ENCODE measurements around the gene H2AZ2.
A peak's percentile ranks its signal among the peaks of the same experiment; 100 is the strongest.
"Not testable (repeated sequence)": the region's sequence is repeated elsewhere in the genome, so short reads cannot be mapped to it uniquely, and the experiment has no call there.

Gene H2AZ2

DNA sequence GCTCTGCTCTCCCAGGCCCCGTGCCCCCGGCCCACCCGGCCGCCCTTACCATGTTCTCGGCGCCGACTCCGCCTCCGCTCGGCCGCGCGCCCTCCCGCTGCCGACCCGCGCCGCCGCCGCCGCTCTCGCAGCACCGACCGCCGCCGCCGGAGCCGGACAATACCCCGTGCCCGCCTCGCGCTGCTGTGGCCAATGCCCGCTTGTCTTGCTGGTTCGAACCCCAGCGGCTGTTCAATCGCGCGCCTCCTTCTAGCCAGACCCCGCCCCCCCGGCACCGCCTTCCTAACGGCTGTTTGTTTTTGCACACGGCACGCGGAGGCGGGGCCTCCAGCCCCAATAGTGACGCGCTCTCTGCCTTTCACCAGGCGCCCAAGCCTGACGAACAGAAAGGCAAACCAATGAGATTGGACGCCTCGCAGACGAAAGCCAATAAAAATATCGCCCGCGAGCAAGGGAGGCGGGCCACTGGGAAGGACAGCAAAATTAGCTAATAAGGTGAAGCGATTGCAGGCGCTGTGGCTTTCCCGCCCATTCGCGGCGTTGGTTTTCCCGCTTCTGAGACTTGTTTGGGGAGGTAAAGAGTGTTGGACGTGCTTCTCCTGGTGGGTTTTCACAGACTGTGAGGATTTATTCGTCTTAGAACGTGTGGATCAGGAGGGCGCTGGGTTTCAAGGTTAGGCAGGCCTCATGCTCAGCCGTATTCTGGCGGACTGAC is at the start of gene H2AZ2:
Gene H2AZ2 (minus strand): TSS at position 168 of the 715 bp plus-strand sequence. CDS start 116 bp downstream, at position 52.
- DNase-seq (ENCODE audit: low read depth in 2 of 2, low spot score in 1 of 2) = peak; percentile 100

DNA sequence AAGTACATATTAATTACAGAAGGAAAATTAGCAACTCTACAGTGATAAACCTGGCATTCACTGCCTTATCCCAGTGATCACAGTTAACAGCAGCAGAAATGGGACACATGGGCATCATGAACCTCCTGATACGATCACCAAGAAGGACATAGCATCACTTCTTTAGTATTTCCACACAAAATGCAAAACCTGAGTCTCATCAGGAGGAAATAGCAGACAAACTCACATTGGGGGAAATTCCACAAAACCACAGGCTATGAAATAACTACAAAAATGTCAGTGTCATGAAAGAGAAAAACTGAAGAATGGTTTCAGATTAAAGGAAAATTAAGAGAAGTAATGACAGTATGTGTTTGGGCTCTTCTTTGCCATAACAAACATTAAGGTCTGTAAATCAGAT is 49.4 kb upstream of the H2AZ2 start:
- DNase-seq (ENCODE audit: low read depth in 2 of 2, low spot score in 1 of 2) = no peak

DNA sequence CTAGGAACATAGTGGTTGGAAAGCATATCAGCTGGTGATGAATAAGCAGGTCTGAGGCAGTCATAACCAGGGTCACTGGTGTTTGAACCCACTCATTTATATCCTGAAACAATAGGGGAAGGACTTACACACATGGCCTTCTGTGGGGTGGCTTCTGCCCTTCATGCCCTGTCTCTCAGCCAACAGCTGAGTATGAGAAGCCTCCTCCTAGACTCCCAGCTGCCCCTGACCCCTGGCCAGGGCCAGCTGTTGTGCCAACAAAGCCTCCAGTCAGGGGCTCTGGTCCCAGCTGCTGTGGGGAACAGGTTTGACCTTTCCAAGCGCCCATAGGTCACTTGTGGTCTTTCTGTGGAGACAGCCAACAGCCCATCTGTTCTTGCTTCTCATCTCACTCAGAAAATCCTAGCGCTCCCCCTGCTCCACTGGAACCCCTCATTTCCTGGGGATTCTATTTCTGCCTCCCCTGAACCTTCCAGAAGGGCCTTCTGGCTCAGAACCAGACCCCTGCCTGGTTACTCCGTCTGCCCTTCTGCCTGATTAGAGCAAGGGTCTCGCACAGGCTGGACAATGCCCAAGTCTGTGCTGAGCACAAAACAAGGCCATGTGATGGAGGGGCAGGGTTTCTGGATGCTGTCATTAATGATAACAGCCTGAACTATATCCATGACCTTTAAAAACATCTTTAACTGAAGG is 47.1 kb upstream of the H2AZ2 start:
- DNase-seq (ENCODE audit: low read depth in 2 of 2, low spot score in 1 of 2) = no peak

DNA sequence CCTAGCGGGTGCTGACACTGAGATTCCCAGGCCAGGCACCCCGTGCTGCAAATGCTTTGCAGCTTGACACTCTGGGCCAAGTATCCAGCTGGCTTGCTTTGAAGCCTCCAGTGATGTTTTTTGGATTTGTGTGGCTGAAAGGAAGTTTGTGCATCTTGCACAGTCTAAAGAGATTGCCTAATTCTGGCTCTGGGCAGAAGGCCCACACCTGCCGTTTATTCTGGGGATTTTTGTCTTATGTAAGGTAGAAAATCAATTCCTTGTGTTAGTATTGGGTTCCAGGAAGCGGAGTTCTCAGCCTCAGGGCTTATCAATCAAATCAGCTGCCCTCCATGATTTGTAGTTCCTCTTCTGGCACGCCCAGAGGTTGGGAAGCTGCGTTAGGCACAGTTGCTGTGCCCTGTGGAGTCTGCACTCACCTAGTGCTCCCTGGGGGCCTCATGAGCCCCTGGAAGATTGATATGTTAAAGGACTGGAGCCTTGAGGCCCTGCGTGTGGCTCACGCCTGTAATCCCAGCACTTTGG is 45.9 kb upstream of the H2AZ2 start:
- no peak for DNase-seq (ENCODE audit: low read depth in 2 of 2, low spot score in 1 of 2)

DNA sequence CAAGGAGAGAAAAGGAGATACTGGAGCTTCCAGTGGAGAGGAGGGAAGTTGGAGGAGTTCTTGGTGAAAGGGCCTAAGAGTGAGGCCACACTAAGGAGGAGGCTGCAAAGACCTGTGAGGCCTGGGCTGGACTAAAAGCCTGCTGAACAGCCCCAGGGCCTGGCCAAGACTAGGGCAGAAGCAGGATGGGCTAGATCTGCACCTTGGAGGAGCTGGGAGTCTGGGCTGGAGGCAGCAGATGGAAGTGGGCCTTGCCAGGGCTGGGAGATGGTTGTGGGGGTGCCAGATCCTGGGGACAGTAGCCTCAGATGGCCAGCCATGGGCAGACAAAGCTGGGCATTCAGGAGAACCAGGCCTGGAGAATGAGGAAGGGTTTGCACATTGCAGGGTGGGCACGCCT is 43.9 kb upstream of the H2AZ2 start:
- no peak for DNase-seq (ENCODE audit: low read depth in 2 of 2, low spot score in 1 of 2)

DNA sequence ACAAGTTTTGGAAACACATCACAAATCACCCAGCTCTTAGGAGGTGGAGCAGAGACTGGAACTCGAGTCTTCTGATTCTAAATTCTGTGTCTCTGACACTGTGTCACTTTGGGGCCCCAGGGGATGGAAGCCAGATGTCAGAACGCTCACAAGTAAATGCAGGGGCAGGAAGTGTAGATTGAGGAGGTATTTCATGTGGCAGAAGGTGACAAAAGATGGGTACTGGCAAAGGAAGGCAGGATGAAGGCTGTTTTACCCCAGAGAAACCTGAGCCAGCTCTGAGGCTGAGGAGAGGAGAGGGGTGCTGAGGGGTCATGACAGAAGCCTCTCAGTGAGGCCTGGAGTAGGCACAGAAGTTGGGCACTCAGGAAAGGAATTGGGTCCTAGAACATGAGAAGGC is 43.5 kb upstream of the H2AZ2 start:
- peak in 1 of 2 donors; percentile 14 for DNase-seq (ENCODE audit: low read depth in 2 of 2, low spot score in 1 of 2)

DNA sequence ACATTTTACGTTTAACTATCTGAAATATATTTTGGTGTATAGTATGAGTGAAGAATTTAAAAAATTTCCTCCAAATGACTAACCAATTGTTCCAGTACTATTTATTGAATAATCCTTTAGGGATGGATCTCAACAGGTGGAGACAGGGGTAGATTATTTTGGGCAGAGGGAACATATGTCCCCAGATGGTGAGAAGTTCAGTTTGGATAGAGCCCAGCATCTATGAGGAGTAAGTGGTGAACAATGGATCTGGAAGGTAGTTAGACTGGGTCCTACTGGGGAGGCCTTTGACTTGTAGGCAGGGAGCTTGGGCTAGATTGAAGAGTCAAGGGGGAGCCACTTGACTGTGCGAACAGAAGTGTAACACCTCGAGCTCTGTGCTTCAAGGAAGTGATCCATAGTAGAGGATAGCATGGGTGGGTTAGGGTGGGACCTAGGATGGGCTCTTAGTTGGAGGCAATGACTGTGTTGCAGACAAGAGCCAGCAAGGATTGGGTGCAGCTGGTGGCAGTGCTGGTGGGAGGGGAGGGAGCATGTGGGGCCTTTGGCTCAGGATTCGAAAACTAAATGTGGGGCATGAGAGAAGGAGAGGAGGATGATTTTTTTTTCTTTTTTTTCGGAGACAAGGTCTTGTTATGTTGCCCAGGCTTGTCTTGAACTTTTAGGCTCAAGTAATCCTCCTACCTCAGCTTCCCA is 41.3 kb upstream of the H2AZ2 start:
- no peak for DNase-seq (ENCODE audit: low read depth in 2 of 2, low spot score in 1 of 2)

DNA sequence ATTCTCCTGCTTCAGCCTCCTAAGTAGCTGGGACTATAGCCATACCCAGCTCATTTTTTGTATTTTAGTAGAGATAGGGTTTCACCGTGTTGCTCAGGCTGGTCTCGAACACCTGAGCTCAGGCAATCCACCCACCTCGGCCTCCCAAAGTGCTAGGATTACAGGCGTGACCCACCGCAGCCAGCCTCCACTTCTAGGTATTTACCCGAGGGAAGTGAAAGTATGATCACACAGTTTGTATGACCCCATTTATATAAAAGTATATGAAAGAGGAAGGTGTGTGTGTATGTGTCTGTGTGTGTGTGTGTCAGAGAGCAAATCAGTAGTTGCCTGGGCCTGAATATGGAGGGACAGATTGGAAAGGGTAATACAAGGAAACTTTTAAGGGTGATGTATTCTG is 39.4 kb upstream of the H2AZ2 start:
- no peak for DNase-seq (ENCODE audit: low read depth in 2 of 2, low spot score in 1 of 2)

DNA sequence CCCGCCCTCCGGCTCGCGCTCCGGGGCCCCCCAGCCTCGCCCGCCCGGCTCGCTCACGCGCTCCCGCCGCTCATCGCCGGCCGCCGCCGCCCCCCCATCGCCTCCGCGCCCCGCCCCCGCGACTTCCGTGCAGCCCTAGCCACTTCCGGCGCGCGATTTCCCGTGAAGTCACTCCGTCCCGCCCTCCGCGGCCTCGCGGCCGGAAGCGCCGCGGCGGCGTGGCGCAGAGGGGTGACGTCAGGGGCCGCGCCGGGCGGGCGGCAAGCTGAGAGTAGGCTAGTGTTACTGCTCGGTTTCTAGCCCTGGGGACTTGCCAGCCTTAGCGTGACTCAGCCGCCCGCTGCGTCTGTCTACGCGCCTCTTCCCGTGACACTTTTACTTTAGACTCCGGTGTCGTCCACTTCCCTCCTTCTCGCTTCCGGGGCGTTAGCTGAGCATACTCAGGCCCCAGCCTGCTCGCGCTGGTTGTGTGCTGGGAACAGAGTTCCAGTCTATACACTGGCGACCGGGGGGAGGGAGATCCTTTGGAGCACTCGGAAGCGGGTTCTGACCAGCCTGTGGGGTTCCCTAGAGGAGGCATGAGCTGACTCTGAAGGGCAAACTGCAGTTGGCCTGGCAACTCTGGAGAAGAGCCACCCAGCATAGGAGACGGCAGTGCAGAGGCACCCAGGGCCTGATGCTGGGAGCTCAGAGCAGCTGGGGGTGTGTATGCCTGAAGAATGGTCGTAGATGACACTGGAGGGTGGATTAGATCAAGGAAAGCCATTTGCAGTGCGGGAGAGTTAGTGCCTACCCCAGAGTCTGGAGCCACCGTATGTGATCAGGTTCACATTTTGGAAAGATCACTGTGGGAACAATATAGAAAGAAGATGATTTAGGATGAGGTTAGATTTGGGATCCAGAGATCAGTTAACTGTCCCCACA is 37.8 kb upstream of the H2AZ2 start, which contains the start of gene PURB:
Gene PURB (minus strand): TSS at position 137 of the 924 bp plus-strand sequence. CDS start 182 bp downstream, outside the sequence.
- DNase-seq (ENCODE audit: low read depth in 2 of 2, low spot score in 1 of 2) = peak; percentile 93 to 95

DNA sequence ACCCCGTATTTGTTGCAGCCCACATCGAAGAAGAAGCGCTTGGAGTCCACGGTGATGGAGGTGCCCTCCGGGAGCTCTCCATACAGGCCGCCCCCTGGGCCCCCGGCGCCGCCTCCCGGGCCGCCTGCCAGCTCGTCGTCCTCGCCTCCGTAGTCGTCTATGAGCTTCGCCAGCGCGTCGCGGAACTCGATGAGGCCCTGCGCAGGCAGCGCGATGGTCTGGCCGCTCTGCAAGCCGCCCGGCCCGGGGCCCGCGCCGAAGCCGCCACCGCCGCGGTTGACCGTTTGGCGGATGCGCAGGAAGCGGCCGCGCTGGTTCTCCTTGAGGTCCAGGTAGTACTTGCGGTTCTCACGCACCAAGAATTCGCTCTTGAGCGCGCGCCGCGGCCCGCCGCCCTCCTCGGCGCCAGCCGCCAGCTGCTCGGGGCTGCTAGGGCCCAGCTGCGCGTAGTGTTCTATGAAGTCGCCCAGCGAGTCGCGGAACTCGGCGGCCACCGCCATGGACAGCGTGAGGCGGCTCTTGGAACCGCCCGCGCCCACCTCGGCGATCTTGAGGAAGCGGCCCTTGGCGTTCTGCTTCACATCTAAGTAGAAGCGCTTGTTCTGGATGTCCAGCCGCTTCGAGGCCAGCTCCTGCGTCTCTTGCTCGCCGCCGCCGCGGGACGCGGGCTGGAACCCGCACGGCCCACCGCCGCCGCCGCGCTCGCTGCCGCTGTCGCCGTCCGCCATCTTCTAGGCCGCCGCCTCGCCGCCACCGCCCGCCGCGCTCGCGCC is 36.9 kb upstream of the H2AZ2 start:
- DNase-seq (ENCODE audit: low read depth in 2 of 2, low spot score in 1 of 2) = peak; percentile 11 to 20

DNA sequence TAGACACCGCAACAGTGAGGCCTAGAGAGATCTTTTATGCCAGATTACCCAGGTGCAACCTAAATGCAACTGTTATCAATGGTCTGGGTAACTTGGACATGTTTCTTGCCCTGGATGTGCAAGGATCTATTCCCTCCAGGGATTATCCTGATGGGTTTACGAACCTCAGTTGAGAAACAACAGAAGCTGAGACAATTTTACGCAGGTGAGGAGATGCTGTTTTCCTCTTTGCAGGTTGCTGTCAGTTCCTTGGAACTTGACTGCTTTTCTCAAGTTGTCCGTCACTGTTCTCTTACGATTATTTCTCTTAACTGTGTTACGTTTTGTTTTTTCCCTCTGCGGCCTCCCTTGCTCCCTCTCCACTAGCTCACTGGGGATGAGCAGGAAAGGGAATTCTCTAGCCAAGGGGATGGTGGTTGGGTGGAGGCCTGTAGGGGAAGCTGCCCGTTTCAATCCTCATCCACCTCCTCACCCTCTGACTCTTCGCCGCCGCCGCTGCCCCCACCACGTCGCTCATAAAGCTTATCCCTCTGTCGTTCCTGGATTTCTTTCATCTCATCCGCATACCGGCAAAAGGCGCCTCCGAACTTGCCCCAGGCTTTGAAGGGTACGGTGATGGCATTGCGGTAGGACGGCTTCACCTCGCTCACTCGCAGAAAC is 36.2 kb upstream of the H2AZ2 start:
- DNase-seq (ENCODE audit: low read depth in 2 of 2, low spot score in 1 of 2) = no peak

DNA sequence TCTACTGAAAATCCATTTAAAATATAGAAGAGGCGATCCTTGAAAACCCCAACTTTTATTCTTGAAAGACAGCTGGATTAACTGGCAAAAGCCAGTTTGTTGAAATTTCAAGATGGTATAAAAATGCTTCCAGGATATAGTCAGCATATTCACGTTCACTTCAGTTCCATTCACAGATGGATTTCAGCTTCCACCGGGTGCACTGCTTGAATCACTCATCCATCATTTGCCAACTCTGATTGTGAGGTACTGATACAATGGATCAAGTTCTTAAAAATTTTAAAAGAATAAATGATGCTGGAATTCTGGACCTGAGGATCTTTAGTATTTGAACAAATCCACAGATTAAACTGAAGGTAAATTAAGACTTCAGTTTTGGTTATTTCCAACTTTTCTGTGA is 35.0 kb upstream of the H2AZ2 start:
- DNase-seq (ENCODE audit: low read depth in 2 of 2, low spot score in 1 of 2) = no peak

DNA sequence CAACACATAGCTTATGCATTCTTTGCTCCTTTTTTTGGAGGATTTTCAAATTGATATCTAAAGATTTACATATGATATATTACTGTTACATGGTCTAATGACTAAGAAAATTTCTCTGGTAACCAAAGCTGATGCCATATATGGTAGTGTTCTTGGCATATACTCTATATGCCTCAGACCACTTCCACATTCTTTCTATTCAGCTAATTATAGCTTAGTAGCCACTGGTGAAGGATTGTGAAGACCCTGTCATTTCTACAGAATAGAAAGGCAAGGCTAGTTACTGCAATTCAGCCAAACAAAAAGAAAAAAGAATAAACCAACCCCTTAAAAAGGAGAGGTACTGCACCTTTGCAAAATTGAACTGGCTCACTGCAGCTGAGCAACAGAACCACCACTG is 33.7 kb upstream of the H2AZ2 start:
- DNase-seq (ENCODE audit: low read depth in 2 of 2, low spot score in 1 of 2) = no peak

DNA sequence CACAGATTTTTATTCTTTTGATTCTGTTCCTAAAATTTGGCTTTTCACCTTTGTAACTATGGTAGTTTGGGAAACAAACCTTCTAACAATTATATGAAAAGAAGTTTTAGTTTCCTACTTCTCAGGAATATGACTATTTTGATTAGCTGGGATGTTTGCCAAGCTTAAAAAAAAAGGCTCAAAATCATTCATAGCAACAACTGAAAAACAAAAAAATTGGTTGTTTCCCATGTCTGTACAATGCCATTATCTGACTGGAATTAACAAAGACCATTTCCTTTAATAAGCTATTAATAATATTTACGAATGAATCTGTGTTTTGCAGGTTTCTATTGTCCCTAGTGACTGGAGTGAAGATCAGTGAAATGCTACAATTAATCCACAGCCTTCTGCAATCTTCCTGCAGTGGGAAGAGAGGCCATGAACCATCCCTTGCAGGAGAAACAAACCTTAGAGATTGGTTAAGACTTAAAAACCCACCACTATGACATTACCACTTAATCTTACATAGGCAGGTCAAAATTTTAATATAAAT is 33.2 kb upstream of the H2AZ2 start:
- no peak for DNase-seq (ENCODE audit: low read depth in 2 of 2, low spot score in 1 of 2)

DNA sequence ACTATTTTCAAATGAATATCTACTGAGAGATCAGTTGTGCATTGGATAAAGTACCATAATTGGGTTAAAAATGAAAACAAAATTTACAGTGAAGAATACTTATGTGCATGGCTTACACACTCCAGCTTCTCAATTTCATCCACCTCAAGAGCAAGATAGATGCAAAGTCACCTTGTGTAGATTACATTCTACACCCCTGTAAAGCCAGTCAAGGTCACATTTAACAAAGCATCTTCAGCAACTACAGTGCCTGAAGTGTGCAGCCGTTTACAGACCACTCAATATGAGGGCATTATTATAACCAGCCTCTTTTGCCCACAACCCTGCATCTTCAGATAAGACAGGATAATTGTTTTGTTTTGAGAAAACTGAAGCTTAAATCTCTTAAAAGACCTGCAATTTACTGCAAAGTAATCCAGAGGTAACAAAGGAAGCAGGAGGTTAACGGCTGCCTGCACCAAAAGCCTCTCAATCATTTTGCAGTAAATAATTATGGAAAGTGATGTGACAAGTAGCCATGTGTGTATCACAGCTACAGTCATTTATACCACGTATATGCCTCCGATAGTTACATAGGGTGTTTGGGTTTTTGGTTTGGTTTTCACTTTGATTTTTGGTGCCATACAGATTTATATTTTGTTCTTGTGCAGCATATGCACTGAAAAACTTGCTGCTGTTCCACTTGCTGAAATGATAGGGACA is 32.6 kb upstream of the H2AZ2 start:
- no peak for DNase-seq (ENCODE audit: low read depth in 2 of 2, low spot score in 1 of 2)

DNA sequence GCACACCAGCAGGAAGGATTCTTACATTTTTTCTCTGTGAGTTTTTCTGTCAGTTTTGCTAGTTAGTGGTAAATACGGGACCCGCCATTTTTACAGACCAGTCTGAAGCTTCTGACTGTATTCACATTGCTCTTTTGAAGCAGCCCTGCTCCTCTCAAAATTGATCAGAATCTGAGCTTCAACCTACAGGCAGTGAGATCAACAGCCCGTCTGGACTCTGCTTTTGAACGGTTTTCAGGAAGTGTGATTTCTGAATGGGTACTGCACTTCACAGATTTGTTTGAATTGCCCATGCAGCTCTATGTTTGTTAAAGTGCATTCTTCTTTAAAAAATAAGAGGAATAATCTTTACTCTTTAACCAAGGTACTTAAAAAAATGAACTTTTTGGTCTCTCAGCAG is 28.5 kb upstream of the H2AZ2 start:
- no peak for DNase-seq (ENCODE audit: low read depth in 2 of 2, low spot score in 1 of 2)

DNA sequence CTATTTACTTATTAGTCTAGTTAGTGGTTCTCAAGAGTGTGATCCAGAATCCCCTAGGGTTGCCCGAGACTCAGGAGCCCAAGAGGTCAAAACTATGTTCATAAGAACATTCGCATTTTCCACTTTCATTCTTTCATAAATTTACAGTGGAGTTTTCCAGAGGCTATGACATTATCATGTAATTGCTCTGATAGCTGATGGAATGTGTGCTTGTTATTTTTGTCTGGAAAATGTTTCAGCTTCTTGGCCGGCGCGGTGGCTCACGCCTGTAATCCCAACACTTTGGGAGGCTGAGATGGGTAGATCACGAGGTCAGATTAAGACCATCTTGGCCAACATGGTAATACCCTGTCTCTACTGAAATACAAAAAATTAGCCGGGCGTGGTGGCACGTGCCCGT is 27.4 kb upstream of the H2AZ2 start:
- no peak for DNase-seq (ENCODE audit: low read depth in 2 of 2, low spot score in 1 of 2)

DNA sequence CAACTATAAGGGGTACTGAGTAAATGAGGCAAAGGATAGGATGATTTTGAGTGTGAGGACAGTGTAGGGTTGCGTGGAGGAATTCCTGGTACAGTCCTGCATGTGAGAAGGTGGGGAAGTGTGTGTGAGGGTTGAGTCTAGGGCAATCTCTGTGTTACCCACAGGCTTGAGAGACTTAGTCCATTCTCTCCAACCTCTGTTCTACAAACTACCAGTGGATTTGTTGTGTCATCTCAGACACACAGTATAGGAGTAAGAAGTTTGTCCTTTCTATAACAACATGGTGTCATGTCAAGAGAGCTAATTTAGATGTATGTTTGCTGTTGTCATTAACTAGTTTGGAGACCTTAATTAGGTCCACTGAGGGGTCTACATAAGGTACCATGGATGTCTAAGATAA is 24.9 kb upstream of the H2AZ2 start:
- DNase-seq (ENCODE audit: low read depth in 2 of 2, low spot score in 1 of 2) = no peak

DNA sequence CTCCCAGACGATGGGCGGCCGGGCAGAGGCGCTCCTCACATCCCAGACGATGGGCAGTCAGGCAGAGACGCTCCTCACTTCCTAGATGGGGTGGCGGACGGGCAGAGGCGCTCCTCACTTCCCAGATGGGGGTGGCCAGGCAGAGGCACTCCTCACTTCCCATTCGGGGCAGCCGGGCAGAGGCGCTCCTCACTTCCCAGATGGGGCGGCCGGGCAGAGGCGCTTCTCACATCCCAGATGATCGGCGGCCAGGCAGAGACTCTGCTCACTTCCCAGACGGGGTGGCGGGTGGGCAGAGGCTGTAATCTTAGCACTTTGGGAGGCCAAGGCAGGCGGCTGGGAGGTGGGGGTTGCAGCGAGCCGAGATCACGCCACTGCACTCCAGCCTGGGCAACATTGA is 24.0 kb upstream of the H2AZ2 start:
- not testable (repeated sequence) for DNase-seq (ENCODE audit: low read depth in 2 of 2, low spot score in 1 of 2)

Measured in stimulated activated CD8-positive, alpha-beta memory T cell treated with anti-CD3 and anti-CD28 coated beads, Interleukin-4, amount 100 ng/mL, for 1 hour (primary cell).